Measurements from ENCODE around the gene ERLIN1. TPM values are rescaled to one million over a fixed set of nuclear protein-coding genes. Genes with fewer than 3 reads are reported as not detected.

ERLIN1 gene
- polyA plus RNA-seq, 1 donor (not counting 4 experiments of a cell fraction or from before 2014, with no cell fraction given) = 45.6 TPM

- no peaks in the 10 kb centered on the region for H3K4me1 ChIP-seq (ENCODE audit: control insufficient read depth, extremely low read depth, insufficient read depth, low read length)
- no peak overlapping the region for H2AFZ ChIP-seq (ENCODE audit: control insufficient read depth, low read length)
- H3K79me2 ChIP-seq (ENCODE audit: control insufficient read depth, insufficient read depth, low read length) = no peaks in the 10 kb centered on the region
- H3K27me3 ChIP-seq (ENCODE audit: control insufficient read depth, extremely low read depth, insufficient read depth, low read length) = peaks cover 11% of the 10 kb centered on the region
- no peak overlapping the region for H3K4me2 ChIP-seq (ENCODE audit: control insufficient read depth, extremely low read depth, insufficient read depth, low read depth, low read length)
- FAIRE-seq (no peak), DNase-seq (ENCODE audit: low read depth, low spot score) (no peak)
- no peaks in the 10 kb centered on the region for H3K9me1 ChIP-seq (ENCODE audit: control insufficient read depth, extremely low read depth, insufficient read depth, low read length)
- dilution Hi-C loops (cut with MboI; ENCODE audit: extremely low pct_ligation_motif_present, low sequenced_read_pairs) = no loop called here
- peaks cover 2% of the 10 kb centered on the region for H3K9me3 ChIP-seq (ENCODE audit: control insufficient read depth, low read depth, low read length)
- H3K4me3 ChIP-seq (ENCODE audit: control insufficient read depth in 2 of 3, extremely low read depth in 1 of 3, insufficient read depth in 2 of 3, low read depth in 1 of 3, low read length in 3 of 3) = no peak overlapping the region
- no peak overlapping the region for H3K27ac ChIP-seq (ENCODE audit: control insufficient read depth, insufficient read depth, low read length)
- no peak for TF ChIP-seq CTCF (optimal IDR thresholded peaks at IDR 0.05 in 1 of 3, IDR thresholded peaks at IDR 0.05 in 1 of 3, conservative IDR thresholded peaks at IDR 0.05 in 1 of 3; ENCODE audit: extremely low read depth in 1 of 3, insufficient read depth in 2 of 3, low read length in 3 of 3)
- no peak for TF ChIP-seq EZH2 (IDR thresholded peaks at IDR 0.05; ENCODE audit: low read length)
- no peaks in the 10 kb centered on the region for H4K20me1 ChIP-seq (ENCODE audit: control insufficient read depth, extremely low read depth, insufficient read depth, low read length)
- no peaks in the 10 kb centered on the region for H3K36me3 ChIP-seq (ENCODE audit: control insufficient read depth in 2 of 2, extremely low read depth in 1 of 2, insufficient read depth in 2 of 2, low read length in 2 of 2)
- H3K9ac ChIP-seq (ENCODE audit: control insufficient read depth, extremely low read depth, insufficient read depth, low read length) = no peak overlapping the region
These were observed 55.0 kb downstream of the ERLIN1 start for GRCh38 chr10:100130831-100131230.

- no peaks in the 10 kb centered on the region for H3K36me3 ChIP-seq (ENCODE audit: control insufficient read depth in 2 of 2, extremely low read depth in 1 of 2, insufficient read depth in 2 of 2, low read length in 2 of 2)
- H4K20me1 ChIP-seq (ENCODE audit: control insufficient read depth, extremely low read depth, insufficient read depth, low read length) = no peaks in the 10 kb centered on the region
- H3K4me2 ChIP-seq (ENCODE audit: control insufficient read depth, extremely low read depth, insufficient read depth, low read depth, low read length) = no peak overlapping the region
- H3K4me3 ChIP-seq (ENCODE audit: control insufficient read depth in 2 of 3, extremely low read depth in 1 of 3, insufficient read depth in 2 of 3, low read depth in 1 of 3, low read length in 3 of 3) = no peak overlapping the region
- no peaks in the 10 kb centered on the region for H3K4me1 ChIP-seq (ENCODE audit: control insufficient read depth, extremely low read depth, insufficient read depth, low read length)
- no peaks in the 10 kb centered on the region for H3K9me3 ChIP-seq (ENCODE audit: control insufficient read depth, low read depth, low read length)
- no peak overlapping the region for H3K9ac ChIP-seq (ENCODE audit: control insufficient read depth, extremely low read depth, insufficient read depth, low read length)
- H3K27ac ChIP-seq (ENCODE audit: control insufficient read depth, insufficient read depth, low read length) = no peak overlapping the region
- dilution Hi-C loops (cut with MboI; ENCODE audit: extremely low pct_ligation_motif_present, low sequenced_read_pairs) = no loop called here
- peaks cover 11% of the 10 kb centered on the region for H3K27me3 ChIP-seq (ENCODE audit: control insufficient read depth, extremely low read depth, insufficient read depth, low read length)
- FAIRE-seq = no peak
- no peaks in the 10 kb centered on the region for H3K79me2 ChIP-seq (ENCODE audit: control insufficient read depth, insufficient read depth, low read length)
- no peak overlapping the region for H2AFZ ChIP-seq (ENCODE audit: control insufficient read depth, low read length)
- no peak for TF ChIP-seq EZH2 (IDR thresholded peaks at IDR 0.05; ENCODE audit: low read length)
- no peak for TF ChIP-seq CTCF (optimal IDR thresholded peaks at IDR 0.05 in 1 of 3, IDR thresholded peaks at IDR 0.05 in 1 of 3, conservative IDR thresholded peaks at IDR 0.05 in 1 of 3; ENCODE audit: extremely low read depth in 1 of 3, insufficient read depth in 2 of 3, low read length in 3 of 3)
- H3K9me1 ChIP-seq (ENCODE audit: control insufficient read depth, extremely low read depth, insufficient read depth, low read length) = no peaks in the 10 kb centered on the region
- DNase-seq (ENCODE audit: low read depth, low spot score) = no peak
These were observed 56.4 kb downstream of the ERLIN1 start for GRCh38 chr10:100129424-100129823.

Measured in keratinocyte (primary cell).